H9 (cell line): Measurements from ENCODE around the gene UBE2E3. TPM values are rescaled to one million over a fixed set of nuclear protein-coding genes. Genes with fewer than 3 reads are reported as not detected.

Experiments used
- DNase-seq: peaks from one replicate; pipeline ENCODE4 v3.0.0-alpha.2; 2017
- H2AFZ ChIP-seq: one replicate; pipeline ENCODE4 v1.6.1; 2013; ENCODE audit warnings: mild to moderate bottlenecking, low read length, control low read depth, moderate library complexity
- H2AK5ac ChIP-seq: 2 replicates; pipeline ENCODE4 v1.6.1; 2013; ENCODE audit warnings: low read length, control low read depth, mixed read lengths; ENCODE audit not compliant: insufficient read length
- H2BK120ac ChIP-seq: one replicate; pipeline ENCODE4 v1.6.1; 2013; ENCODE audit warnings: low read depth, mild to moderate bottlenecking, low read length, control low read depth, inconsistent platforms; ENCODE audit not compliant: poor library complexity, severe bottlenecking
- H2BK12ac ChIP-seq: 2 replicates; pipeline ENCODE4 v1.6.1; 2013; ENCODE audit warnings: low read length, control low read depth, mixed read lengths, low read depth; ENCODE audit not compliant: insufficient read length
- H2BK15ac ChIP-seq: 2 replicates; pipeline ENCODE4 v1.6.1; 2013; ENCODE audit warnings: low read depth, low read length, control low read depth
- H2BK20ac ChIP-seq: one replicate; pipeline ENCODE4 v1.6.1; 2013; ENCODE audit warnings: low read depth, mild to moderate bottlenecking, low read length, control low read depth, inconsistent platforms; ENCODE audit not compliant: poor library complexity, severe bottlenecking
- H2BK5ac ChIP-seq: 2 replicates; pipeline ENCODE4 v1.6.1; 2013; ENCODE audit warnings: low read length, control low read depth, mixed read lengths; ENCODE audit not compliant: insufficient read length
- H3K14ac ChIP-seq: 2 replicates; pipeline ENCODE4 v1.6.1; 2013; ENCODE audit warnings: low read length, control low read depth; ENCODE audit not compliant: insufficient read depth
- H3K18ac ChIP-seq: 2 replicates; pipeline ENCODE4 v1.6.1; 2013; ENCODE audit warnings: low read depth, mild to moderate bottlenecking, mixed read lengths, low read length, control low read depth; ENCODE audit not compliant: insufficient read length
- H3K23ac ChIP-seq: 2 replicates; pipeline ENCODE4 v1.6.1; 2013; ENCODE audit warnings: low read length, control low read depth, mixed read lengths, low read depth; ENCODE audit not compliant: insufficient read length
- H3K23me2 ChIP-seq: 2 replicates; pipeline ENCODE4 v1.6.1; 2013; ENCODE audit warnings: low read depth, mild to moderate bottlenecking, mixed read lengths, low read length, control low read depth; ENCODE audit not compliant: insufficient read length, poor library complexity, severe bottlenecking
- H3K27ac ChIP-seq: 2 replicates; pipeline ENCODE4 v1.5.1; 2013; ENCODE audit warnings: low read length, control low read depth, mixed read lengths, low read depth; ENCODE audit not compliant: insufficient read length
- H3K27me3 ChIP-seq: 2 replicates; pipeline ENCODE4 v1.6.1; 2013; ENCODE audit warnings: low read length, control low read depth, inconsistent platforms; ENCODE audit not compliant: insufficient read depth
- H3K4ac ChIP-seq: 2 replicates; pipeline ENCODE4 v1.6.1; 2013; ENCODE audit warnings: low read depth, mild to moderate bottlenecking, control low read depth, inconsistent platforms, low read length, moderate library complexity
- H3K4me1 ChIP-seq: 2 replicates; pipeline ENCODE4 v1.6.1; 2013; ENCODE audit warnings: low read length, control low read depth, inconsistent platforms; ENCODE audit not compliant: insufficient read depth
- H3K4me2 ChIP-seq: 2 replicates; pipeline ENCODE4 v1.6.1; 2013; ENCODE audit warnings: low read length, control low read depth, mixed read lengths; ENCODE audit not compliant: insufficient read length, insufficient read depth
- H3K56ac ChIP-seq: 2 replicates; pipeline ENCODE4 v1.6.1; 2013; ENCODE audit warnings: low read depth, mild to moderate bottlenecking, mixed read lengths, low read length, control low read depth; ENCODE audit not compliant: insufficient read length
- H3K79me1 ChIP-seq: 2 replicates; pipeline ENCODE4 v1.6.1; 2013; ENCODE audit warnings: low read depth, mild to moderate bottlenecking, moderate library complexity, low read length, control low read depth, inconsistent platforms; ENCODE audit not compliant: insufficient read depth, poor library complexity, severe bottlenecking
- H3K79me2 ChIP-seq: 2 replicates; pipeline ENCODE4 v1.6.1; 2013; ENCODE audit warnings: low read length, control low read depth, inconsistent platforms; ENCODE audit not compliant: insufficient read depth
- H3K9ac ChIP-seq: 2 replicates; pipeline ENCODE4 v1.6.1; 2013; ENCODE audit warnings: low read length, control low read depth, mixed read lengths; ENCODE audit not compliant: insufficient read length; ENCODE audit errors: extremely low read depth
- H3K9me3 ChIP-seq: one replicate; pipeline ENCODE4 v1.6.1; 2013; ENCODE audit warnings: low read depth, low read length, inconsistent platforms; ENCODE audit not compliant: control insufficient read depth
- H3T11ph ChIP-seq: one replicate; pipeline ENCODE4 v1.6.1; 2013; ENCODE audit warnings: mild to moderate bottlenecking, low read length, control low read depth, inconsistent platforms
- H4K20me1 ChIP-seq: one replicate; pipeline ENCODE4 v1.6.1; 2013; ENCODE audit not compliant: control insufficient read depth, insufficient read length, insufficient read depth
- H4K5ac ChIP-seq: 2 replicates; pipeline ENCODE4 v1.6.1; 2013; ENCODE audit warnings: low read depth, mild to moderate bottlenecking, mixed read lengths, low read length, control low read depth; ENCODE audit not compliant: insufficient read length
- H4K8ac ChIP-seq: replicated peaks from 2 replicates; pipeline ENCODE4 v1.6.1; 2013; ENCODE audit warnings: low read length, control low read depth, mixed read lengths, low read depth; ENCODE audit not compliant: insufficient read length
- H4K91ac ChIP-seq: 2 replicates; pipeline ENCODE4 v1.6.1; 2013; ENCODE audit warnings: low read depth, mild to moderate bottlenecking, moderate library complexity, mixed read lengths, low read length, control low read depth; ENCODE audit not compliant: insufficient read length
- H3K27ac Mint-ChIP-seq, 3 experiments: 2 replicates in 2 of 3; 3 replicates in 1 of 3; pipeline ENCODE4 v1.8.0; 2020 to 2021; ENCODE audit warnings: mixed read lengths in 3 of 3, mild to moderate bottlenecking in 1 of 3, moderate library complexity in 1 of 3
- H3K27me3 Mint-ChIP-seq: 2 replicates; pipeline ENCODE4 v1.8.0; 2021; ENCODE audit warnings: low read depth, mild to moderate bottlenecking, moderate library complexity, mixed read lengths
- H3K36me3 Mint-ChIP-seq, 3 experiments: 2 replicates in 2 of 3; 3 replicates in 1 of 3; pipeline ENCODE4 v1.8.0; 2020 to 2021; ENCODE audit warnings: low read depth in 3 of 3, mixed read lengths in 3 of 3; ENCODE audit not compliant: insufficient read depth in 1 of 3
- H3K4me1 Mint-ChIP-seq, 2 experiments: 2 replicates each; pipeline ENCODE4 v1.8.0; 2020; ENCODE audit warnings: mixed read lengths in 2 of 2
- H3K4me3 Mint-ChIP-seq, 2 experiments: 2 replicates in 1 of 2; 3 replicates in 1 of 2; pipeline ENCODE4 v1.8.0; 2020 to 2021; ENCODE audit warnings: mild to moderate bottlenecking in 2 of 2, mixed read lengths in 2 of 2, moderate library complexity in 1 of 2
- H3K9me3 Mint-ChIP-seq, 2 experiments: 2 replicates in 1 of 2; 3 replicates in 1 of 2; pipeline ENCODE4 v1.8.0; 2020; ENCODE audit warnings: mild to moderate bottlenecking in 2 of 2, mixed read lengths in 2 of 2, moderate library complexity in 1 of 2
- WGBS: extraction: QIAGEN DNeasy Blood & Tissue Kit; methylation state at CpG from one replicate; pipeline ENCODE4 v1.1.7; 2013; ENCODE audit warnings: missing lambda C conversion rate, low lambda C conversion rate, mixed read lengths; ENCODE audit not compliant: insufficient read length; ENCODE audit errors: extremely low coverage; 5-methylcytosine and 5-hydroxymethylcytosine counted together
- total RNA-seq: library from RNA; stranded (reverse); gene quantifications from 2 replicates; pipeline ENCODE4 v1.2.1, GENCODE V29; 2021
- TF ChIP-seq, protein P1 (sequence below): fragments of 200-600 bp; sonication (generic); conservative IDR thresholded peaks from 3 replicates; pipeline ENCODE4 v1.8.0; 2021; ENCODE audit warnings: antibody characterized with exemption, mild to moderate bottlenecking

The UBE2E3 gene
- total RNA-seq, 1 experiment from 2014 or later, result 89.1 TPM

DNA sequence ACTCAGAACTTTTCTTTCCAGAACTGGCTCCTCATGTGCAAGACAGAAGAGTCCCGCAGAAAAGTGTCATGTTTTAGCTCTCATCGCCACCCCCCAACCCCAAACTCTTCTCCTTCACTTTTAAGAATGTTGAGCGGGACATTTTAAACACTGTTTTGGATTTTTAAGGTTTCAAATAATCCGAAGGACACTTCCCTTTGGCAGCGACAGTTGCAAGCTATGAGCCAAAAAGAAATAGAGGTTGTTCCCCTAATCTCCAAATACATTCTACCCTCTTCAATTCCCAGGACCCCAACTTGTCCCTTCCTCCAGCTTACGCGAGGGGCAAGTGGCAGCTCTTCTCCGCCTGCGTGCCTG is 678 bp upstream of the UBE2E3 start:
- no peak overlapping the region for H4K5ac ChIP-seq
- DNase-seq, result no peak
- H3K18ac ChIP-seq, result no peak overlapping the region
- no peaks in the 10 kb centered on the region for H3K9me3 ChIP-seq
- TF ChIP-seq, protein P1, sequence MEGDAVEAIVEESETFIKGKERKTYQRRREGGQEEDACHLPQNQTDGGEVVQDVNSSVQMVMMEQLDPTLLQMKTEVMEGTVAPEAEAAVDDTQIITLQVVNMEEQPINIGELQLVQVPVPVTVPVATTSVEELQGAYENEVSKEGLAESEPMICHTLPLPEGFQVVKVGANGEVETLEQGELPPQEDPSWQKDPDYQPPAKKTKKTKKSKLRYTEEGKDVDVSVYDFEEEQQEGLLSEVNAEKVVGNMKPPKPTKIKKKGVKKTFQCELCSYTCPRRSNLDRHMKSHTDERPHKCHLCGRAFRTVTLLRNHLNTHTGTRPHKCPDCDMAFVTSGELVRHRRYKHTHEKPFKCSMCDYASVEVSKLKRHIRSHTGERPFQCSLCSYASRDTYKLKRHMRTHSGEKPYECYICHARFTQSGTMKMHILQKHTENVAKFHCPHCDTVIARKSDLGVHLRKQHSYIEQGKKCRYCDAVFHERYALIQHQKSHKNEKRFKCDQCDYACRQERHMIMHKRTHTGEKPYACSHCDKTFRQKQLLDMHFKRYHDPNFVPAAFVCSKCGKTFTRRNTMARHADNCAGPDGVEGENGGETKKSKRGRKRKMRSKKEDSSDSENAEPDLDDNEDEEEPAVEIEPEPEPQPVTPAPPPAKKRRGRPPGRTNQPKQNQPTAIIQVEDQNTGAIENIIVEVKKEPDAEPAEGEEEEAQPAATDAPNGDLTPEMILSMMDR, result no peak
- H3K23me2 ChIP-seq, result peaks cover 9% of the 10 kb centered on the region
- H3K79me2 ChIP-seq, result peaks cover 4% of the 10 kb centered on the region; the same call in 1 of the 2 replicates
- no peak overlapping the region for H2AK5ac ChIP-seq
- H2BK120ac ChIP-seq, result no peak overlapping the region
- no peak overlapping the region; the same call in 1 of the 2 replicates for H3K4ac ChIP-seq
- peak overlapping the region; percentile 72 for H3K4me2 ChIP-seq
- peaks cover 37 to 45% of the 10 kb centered on the region in 2 experiments for H3K4me1 Mint-ChIP-seq
- no peaks in the 10 kb centered on the region for H3K27me3 ChIP-seq
- no peak overlapping the region for H4K8ac ChIP-seq
- no peak overlapping the region for H2BK12ac ChIP-seq
- H3K23ac ChIP-seq, result no peak overlapping the region
- H3K14ac ChIP-seq, result peak overlapping the region; percentile 91
- H2BK5ac ChIP-seq, result no peak overlapping the region
- no CpG with 5 or more reads among the region's 9 CpGs for WGBS
- no peaks in the 10 kb centered on the region; the same call in 1 of the 2 replicates for H3K4me1 ChIP-seq
- peaks cover 9 to 19% (median 14%) of the 10 kb centered on the region in 3 experiments; a peak in 6 of 7 replicates for H3K36me3 Mint-ChIP-seq
- H4K20me1 ChIP-seq, result no peaks in the 10 kb centered on the region
- H2BK20ac ChIP-seq, result no peak overlapping the region
- no peaks in the 10 kb centered on the region for H3K9me3 Mint-ChIP-seq
- H2BK15ac ChIP-seq, result no peak overlapping the region
- no peaks in the 10 kb centered on the region for H3K79me1 ChIP-seq
- H3K27ac Mint-ChIP-seq, result peak overlapping the region in 2 of 3 experiments; percentile 25 to 77; a peak in 2 of 7 replicates
- no peak overlapping the region for H4K91ac ChIP-seq
- no peak overlapping the region for H2AFZ ChIP-seq
- no peak overlapping the region for H3K27ac ChIP-seq
- H3K4me3 Mint-ChIP-seq, result peak overlapping the region; percentile 67 to 80
- no peak overlapping the region for H3K56ac ChIP-seq
- H3K9ac ChIP-seq, result peak overlapping the region; percentile 68
- H3T11ph ChIP-seq, result no peak overlapping the region
- peaks cover 7% of the 10 kb centered on the region for H3K27me3 Mint-ChIP-seq
